K562 (cell line): ENCODE results near the gene CLCN2. TPM values are rescaled to one million over a fixed set of nuclear protein-coding genes. Genes with fewer than 3 reads are reported as not detected.

Experiments
- CEBPG ChIP-seq, 3 experiments: fragments of 200-800 bp in 1 of 3; sonication (Bioruptor generic) in 1 of 3; sonication (generic) in 1 of 3; formaldehyde crosslinking in 1 of 3; IDR thresholded peaks in 2 of 3; conservative IDR thresholded peaks in 1 of 3; 2 replicates each; pipeline versions ENCODE4 v1.6.1 to v1.8.0; 2016 to 2022; ENCODE audit warnings: missing compliant biosample characterization in 2 of 3, missing genetic modification characterization in 2 of 3, mild to moderate bottlenecking in 1 of 3, missing genetic modification reagents in 1 of 3
- DIDO1 ChIP-seq: fragments of 450-650 bp; IDR thresholded peaks from 2 replicates; pipeline ENCODE4 v1.6.1; 2016; ENCODE audit warnings: low read depth, missing biosample characterization, missing genetic modification characterization
- HNRNPUL1 ChIP-seq: fragments of 200-400 bp; formaldehyde crosslinking; IDR thresholded peaks from 2 replicates; pipeline ENCODE4 v1.6.1; 2017; ENCODE audit warnings: low read length
- KDM1A ChIP-seq, 2 experiments: fragments of 450-650 bp; IDR thresholded peaks; 2 replicates each; pipeline ENCODE4 v1.6.1; 2016; ENCODE audit warnings: mild to moderate bottlenecking in 2 of 2
- MBD2 ChIP-seq: sonication (generic); IDR thresholded peaks from 2 replicates; pipeline ENCODE4 v1.6.1; 2016; ENCODE audit warnings: low read depth, borderline replicate concordance
- MIER1 ChIP-seq: fragments of 450-650 bp; IDR thresholded peaks from 2 replicates; pipeline ENCODE4 v1.6.1; 2016; ENCODE audit warnings: antibody characterized with exemption, mild to moderate bottlenecking, low read depth
- MYC ChIP-seq, 2 experiments: fragments of 250-450 bp in 1 of 2; sonication (Bioruptor Pico) in 1 of 2; IDR thresholded peaks; 2 replicates each; pipeline versions ENCODE4 v1.5.1 to v1.6.1; 2012 to 2021; ENCODE audit warnings: low read depth in 2 of 2, borderline replicate concordance in 1 of 2, improper control_type of control experiment in 1 of 2, low read length in 1 of 2, mild to moderate bottlenecking in 1 of 2, moderate library complexity in 1 of 2
- NBN ChIP-seq: fragments of 450-650 bp; IDR thresholded peaks from 2 replicates; pipeline ENCODE4 v1.6.1; 2016; ENCODE audit warnings: low read depth, mild to moderate bottlenecking
- PTTG1 ChIP-seq: fragments of 450-650 bp; IDR thresholded peaks from 2 replicates; pipeline ENCODE4 v1.6.1; 2016; ENCODE audit warnings: low read depth, mild to moderate bottlenecking, missing genetic modification characterization, missing compliant biosample characterization
- RBBP5 ChIP-seq: fragments of 200-600 bp; sonication (generic); IDR thresholded peaks from 2 replicates; pipeline ENCODE4 v1.6.1; 2012; ENCODE audit warnings: borderline replicate concordance, mild to moderate bottlenecking, low read length, control low read depth, inconsistent platforms; ENCODE audit not compliant: insufficient read depth, poor library complexity, severe bottlenecking
- RBM22 ChIP-seq: fragments of 200-400 bp; formaldehyde crosslinking; IDR thresholded peaks from 2 replicates; pipeline ENCODE4 v1.6.1; 2018; ENCODE audit warnings: low read length, low read depth; ENCODE audit not compliant: poor library complexity, severe bottlenecking
- SMARCA4 ChIP-seq: fragments of 450-650 bp; IDR thresholded peaks from 2 replicates; pipeline ENCODE4 v1.6.1; 2016
- TBP ChIP-seq: optimal IDR thresholded peaks from 2 replicates; pipeline ENCODE3; 2011; ENCODE audit warnings: low read depth, low read length, improper control_type of control experiment
- ZC3H4 ChIP-seq: sonication (generic); formaldehyde crosslinking; IDR thresholded peaks from 2 replicates; pipeline ENCODE4 v1.9.0; 2021; ENCODE audit warnings: missing genetic modification reagents, borderline replicate concordance
- ZFX ChIP-seq: sonication (generic); formaldehyde crosslinking; IDR thresholded peaks from 2 replicates; pipeline ENCODE4 v1.8.0; 2022; ENCODE audit warnings: mild to moderate bottlenecking, missing genetic modification reagents, moderate library complexity
- ZNF133 ChIP-seq: fragments of 250-450 bp; sonication (Bioruptor Pico); IDR thresholded peaks from 2 replicates; pipeline ENCODE4 v1.4.0; 2020; ENCODE audit warnings: mild to moderate bottlenecking
- ZNF140 ChIP-seq: fragments of 250-450 bp; sonication (Bioruptor Pico); IDR thresholded peaks from 2 replicates; pipeline ENCODE4 v1.8.0; 2021; ENCODE audit warnings: moderate library complexity, mild to moderate bottlenecking, inconsistent platforms
- ZNF384 ChIP-seq: IDR thresholded peaks from 2 replicates; pipeline ENCODE4 v1.6.1; 2012; ENCODE audit warnings: low read depth, low read length, improper control_type of control experiment
- ZNF57 ChIP-seq: fragments of 450-650 bp; formaldehyde crosslinking; IDR thresholded peaks from 2 replicates; pipeline ENCODE4 v1.4.0; 2020; ENCODE audit warnings: mild to moderate bottlenecking, moderate library complexity
- ZNF583 ChIP-seq: fragments of 250-450 bp; sonication (Bioruptor Pico); IDR thresholded peaks from 2 replicates; pipeline ENCODE4 v1.4.0; 2020
- polyA plus RNA-seq, 8 experiments: library from polyadenylated mRNA; depleted of rRNA in 4 of 8; stranded (reverse) in 5 of 8; unstranded in 3 of 8; fragments of >200 nt; fragmentation: Nextera tagmentation in 2 of 8; fragmentation: Illumina TruSeq in 1 of 8; extraction: Ambion mirVana in 2 of 8; extraction: Trizol in 1 of 8; gene quantifications; 2 replicates each; pipeline versions ENCODE4 v1.2.1 to v1.2.3, GENCODE V29; 2011 to 2014; ENCODE audit warnings: inconsistent platforms in 1 of 8, missing spikeins in 1 of 8
- total RNA-seq, 7 experiments: library from RNA; depleted of rRNA in 6 of 7; stranded (reverse); fragments of >200 nt in 6 of 7; fragmentation: Illumina TruSeq in 2 of 7; extraction: Trizol in 2 of 7; gene quantifications; 2 replicates each; pipeline versions ENCODE4 v1.2.1 to v1.2.3, GENCODE V29; 2011 to 2021; ENCODE audit warnings: low replicate concordance in 1 of 7
- TF ChIP-seq, protein P1 (sequence below), 3 experiments: IDR thresholded peaks in 2 of 3; conservative IDR thresholded peaks in 1 of 3; 2 replicates each; pipeline ENCODE4 v1.5.1; 2011 to 2012; ENCODE audit warnings: low read length in 3 of 3, mild to moderate bottlenecking in 3 of 3, control low read depth in 2 of 3, improper control_type of control experiment in 1 of 3, inconsistent platforms in 1 of 3, low read depth in 1 of 3, mixed read lengths in 1 of 3, moderate library complexity in 1 of 3; ENCODE audit not compliant: insufficient read depth in 2 of 3
- TF ChIP-seq, protein P2 (sequence below): IDR thresholded peaks from 2 replicates; pipeline ENCODE4 v1.6.1; 2011; ENCODE audit not compliant: insufficient read length; ENCODE audit errors: extremely low read depth
- TF ChIP-seq, protein P3 (sequence below): sonication (generic); formaldehyde crosslinking; IDR thresholded peaks from 2 replicates; pipeline ENCODE4 v1.8.0; 2022; ENCODE audit warnings: missing genetic modification reagents, mild to moderate bottlenecking, moderate library complexity, borderline replicate concordance

Gene CLCN2
- total and polyA plus RNA-seq, 9 of the 15 experiments (the other 6 are each of a cell fraction or from before 2014, with no cell fraction given) = 0.10 to 14.0 (median 6.9) TPM

DNA sequence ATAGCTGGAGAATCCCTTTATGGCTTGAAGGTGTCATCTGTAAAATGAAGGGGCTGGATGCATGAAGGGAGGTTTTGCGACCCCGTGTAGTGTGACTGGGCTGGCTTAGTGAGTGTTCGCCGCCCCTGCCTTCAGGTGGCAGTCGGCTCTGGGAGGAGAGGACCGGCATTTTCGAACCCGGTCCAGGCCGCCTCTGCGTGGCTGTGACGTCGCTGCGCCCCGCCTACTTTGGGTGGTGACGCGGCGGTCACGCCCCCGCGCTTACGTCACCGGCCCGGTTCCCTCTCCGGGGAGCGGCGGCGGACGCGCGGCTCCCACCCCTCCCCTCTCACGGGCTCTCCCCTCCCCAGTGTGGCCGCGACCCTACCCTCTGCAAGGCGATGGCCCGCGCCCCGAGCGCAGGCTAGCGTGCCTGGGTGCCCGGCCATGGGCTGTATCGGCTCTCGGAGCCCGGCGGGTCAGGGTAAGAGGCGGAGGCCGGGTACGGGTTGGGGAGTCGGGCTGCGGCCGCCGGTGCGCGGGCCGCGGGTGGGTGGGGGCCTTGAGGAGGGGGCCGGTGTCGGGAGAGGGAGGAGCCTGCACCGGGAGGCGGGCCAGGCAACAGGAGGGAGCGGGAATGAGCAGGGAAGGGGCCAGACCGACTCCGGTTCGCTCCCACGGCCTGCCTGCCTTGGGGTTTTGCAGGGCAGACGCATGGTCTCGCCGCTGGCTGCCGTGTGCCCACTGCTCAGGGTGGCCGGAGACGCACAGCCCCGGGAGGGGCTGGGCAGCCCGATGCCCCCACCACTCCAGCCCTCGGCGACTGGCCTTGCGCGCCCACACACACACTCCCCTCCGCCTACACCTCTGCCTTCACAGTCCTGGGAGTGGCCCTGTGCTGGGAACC is 25.5 kb downstream of the CLCN2 start (continued):
- TF ChIP-seq TBP (no peak), MBD2 (0 out of 2 replicates have a peak, but pooled peaks have one; percentile 40), ZNF384 (no peak), CEBPG (CRISPR knock-in tag; IDR thresholded peaks at IDR 0.05) (peak; percentile 69), CEBPG (tag; conservative IDR thresholded peaks at IDR 0.05 in 1 of 2, IDR thresholded peaks at IDR 0.05 in 1 of 2) (peak in 1 of 2 experiments; percentile 40; a peak in 1 of 4 replicates), ZNF57 (no peak), ZNF133 (CRISPR knock-in tag) (no peak), DIDO1 (tag) (no peak), RBBP5 (no peak), MIER1 (no peak), PTTG1 (tag) (no peak), ZC3H4 (no peak), KDM1A (IDR thresholded peaks at IDR 0.05) (no peak), ZNF583 (no peak), MYC (IDR thresholded peaks at IDR 0.05; ENCODE audit: low read depth, low read length) (no peak; the same call in 1 of the 2 replicates), MYC (CRISPR knock-in tag; IDR thresholded peaks at IDR 0.05; ENCODE audit: borderline replicate concordance, low read depth) (peak; percentile 51; the same call in 1 of the 2 replicates), ZFX (peak; percentile 92), NBN (no peak), ZNF140 (CRISPR knock-in tag) (no peak), HNRNPUL1 (no peak), RBM22 (peak; percentile 99), SMARCA4 (no peak)
- TF ChIP-seq, protein P1, sequence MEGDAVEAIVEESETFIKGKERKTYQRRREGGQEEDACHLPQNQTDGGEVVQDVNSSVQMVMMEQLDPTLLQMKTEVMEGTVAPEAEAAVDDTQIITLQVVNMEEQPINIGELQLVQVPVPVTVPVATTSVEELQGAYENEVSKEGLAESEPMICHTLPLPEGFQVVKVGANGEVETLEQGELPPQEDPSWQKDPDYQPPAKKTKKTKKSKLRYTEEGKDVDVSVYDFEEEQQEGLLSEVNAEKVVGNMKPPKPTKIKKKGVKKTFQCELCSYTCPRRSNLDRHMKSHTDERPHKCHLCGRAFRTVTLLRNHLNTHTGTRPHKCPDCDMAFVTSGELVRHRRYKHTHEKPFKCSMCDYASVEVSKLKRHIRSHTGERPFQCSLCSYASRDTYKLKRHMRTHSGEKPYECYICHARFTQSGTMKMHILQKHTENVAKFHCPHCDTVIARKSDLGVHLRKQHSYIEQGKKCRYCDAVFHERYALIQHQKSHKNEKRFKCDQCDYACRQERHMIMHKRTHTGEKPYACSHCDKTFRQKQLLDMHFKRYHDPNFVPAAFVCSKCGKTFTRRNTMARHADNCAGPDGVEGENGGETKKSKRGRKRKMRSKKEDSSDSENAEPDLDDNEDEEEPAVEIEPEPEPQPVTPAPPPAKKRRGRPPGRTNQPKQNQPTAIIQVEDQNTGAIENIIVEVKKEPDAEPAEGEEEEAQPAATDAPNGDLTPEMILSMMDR (IDR thresholded peaks at IDR 0.05 in 2 of 3, conservative IDR thresholded peaks at IDR 0.05 in 1 of 3; ENCODE audit: insufficient read depth in 2 of 3, low read depth in 1 of 3, low read length in 3 of 3) = no peak
- TF ChIP-seq, protein P2, sequence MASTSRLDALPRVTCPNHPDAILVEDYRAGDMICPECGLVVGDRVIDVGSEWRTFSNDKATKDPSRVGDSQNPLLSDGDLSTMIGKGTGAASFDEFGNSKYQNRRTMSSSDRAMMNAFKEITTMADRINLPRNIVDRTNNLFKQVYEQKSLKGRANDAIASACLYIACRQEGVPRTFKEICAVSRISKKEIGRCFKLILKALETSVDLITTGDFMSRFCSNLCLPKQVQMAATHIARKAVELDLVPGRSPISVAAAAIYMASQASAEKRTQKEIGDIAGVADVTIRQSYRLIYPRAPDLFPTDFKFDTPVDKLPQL = no peak
- TF ChIP-seq, protein P3, sequence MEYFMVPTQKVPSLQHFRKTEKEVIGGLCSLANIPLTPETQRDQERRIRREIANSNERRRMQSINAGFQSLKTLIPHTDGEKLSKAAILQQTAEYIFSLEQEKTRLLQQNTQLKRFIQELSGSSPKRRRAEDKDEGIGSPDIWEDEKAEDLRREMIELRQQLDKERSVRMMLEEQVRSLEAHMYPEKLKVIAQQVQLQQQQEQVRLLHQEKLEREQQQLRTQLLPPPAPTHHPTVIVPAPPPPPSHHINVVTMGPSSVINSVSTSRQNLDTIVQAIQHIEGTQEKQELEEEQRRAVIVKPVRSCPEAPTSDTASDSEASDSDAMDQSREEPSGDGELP = peak; percentile 59
